ENCODE results near the gene RSPH9.

DNA sequence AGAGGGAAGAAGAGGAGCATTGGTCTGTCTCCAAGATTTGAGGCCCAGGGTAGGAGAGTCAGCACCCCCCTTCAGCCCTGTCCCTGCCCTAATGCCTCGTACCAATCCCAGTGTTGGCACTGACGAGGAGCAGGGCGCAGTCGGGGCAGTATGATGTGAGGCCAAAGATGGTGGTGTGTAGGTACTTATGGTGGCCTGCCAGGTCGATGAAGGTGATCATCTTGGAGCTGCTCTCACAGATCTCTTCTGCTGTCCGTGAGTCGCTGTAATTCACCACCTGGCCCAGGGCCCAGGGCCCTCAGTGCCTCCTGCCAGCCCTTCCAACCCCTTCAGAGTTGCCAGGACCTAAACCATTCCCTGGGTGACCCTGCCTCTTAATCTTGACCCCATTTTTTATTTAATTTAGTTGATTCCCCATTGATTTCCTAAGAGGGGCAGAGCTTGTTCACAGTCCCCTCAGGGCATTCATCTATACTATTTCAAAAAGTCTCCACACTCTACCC lies 20.0 kb upstream of the RSPH9 start:
- TF ChIP-seq, protein P1, sequence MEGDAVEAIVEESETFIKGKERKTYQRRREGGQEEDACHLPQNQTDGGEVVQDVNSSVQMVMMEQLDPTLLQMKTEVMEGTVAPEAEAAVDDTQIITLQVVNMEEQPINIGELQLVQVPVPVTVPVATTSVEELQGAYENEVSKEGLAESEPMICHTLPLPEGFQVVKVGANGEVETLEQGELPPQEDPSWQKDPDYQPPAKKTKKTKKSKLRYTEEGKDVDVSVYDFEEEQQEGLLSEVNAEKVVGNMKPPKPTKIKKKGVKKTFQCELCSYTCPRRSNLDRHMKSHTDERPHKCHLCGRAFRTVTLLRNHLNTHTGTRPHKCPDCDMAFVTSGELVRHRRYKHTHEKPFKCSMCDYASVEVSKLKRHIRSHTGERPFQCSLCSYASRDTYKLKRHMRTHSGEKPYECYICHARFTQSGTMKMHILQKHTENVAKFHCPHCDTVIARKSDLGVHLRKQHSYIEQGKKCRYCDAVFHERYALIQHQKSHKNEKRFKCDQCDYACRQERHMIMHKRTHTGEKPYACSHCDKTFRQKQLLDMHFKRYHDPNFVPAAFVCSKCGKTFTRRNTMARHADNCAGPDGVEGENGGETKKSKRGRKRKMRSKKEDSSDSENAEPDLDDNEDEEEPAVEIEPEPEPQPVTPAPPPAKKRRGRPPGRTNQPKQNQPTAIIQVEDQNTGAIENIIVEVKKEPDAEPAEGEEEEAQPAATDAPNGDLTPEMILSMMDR (IDR thresholded peaks at IDR 0.05; ENCODE audit: insufficient read depth, low read depth, low read length), result no peak
- TF ChIP-seq EZH2 (IDR thresholded peaks at IDR 0.05; ENCODE audit: insufficient read depth, low read length), result no peak
